Activated CD4-positive, alpha-beta memory T cell treated with anti-CD3 and anti-CD28 coated beads, Interleukin-2, amount 10 ng/mL, durations not matched to agents 7 days and 5 days (primary cell): ENCODE results near the gene KEL. TPM values are rescaled to one million over a fixed set of nuclear protein-coding genes. Genes with fewer than 3 reads are reported as not detected.

Experiments used
- CTCF ChIA-PET: fragments of 350-600 bp; sonication (Branson Sonifier 250); formaldehyde crosslinking; loops from one replicate; lab custom pipeline; 2021; ENCODE audit warnings: antibody characterized with exemption, inconsistent platforms; lab: Charles Lee
- POLR2A ChIA-PET: fragments of 350-600 bp; sonication (Branson Sonifier 250); formaldehyde crosslinking; loops from one replicate; lab custom pipeline; 2021; ENCODE audit warnings: antibody characterized with exemption; lab: Charles Lee
- DNase-seq: peaks from one replicate; pipeline ENCODE4 v3.0.0-alpha.2; 2020
- H3K27ac Mint-ChIP-seq: one replicate; pipeline ENCODE4 v1.8.0; 2021; ENCODE audit warnings: mild to moderate bottlenecking, mixed read lengths
- H3K27me3 Mint-ChIP-seq: one replicate; pipeline ENCODE4 v1.8.0; 2021; ENCODE audit warnings: mixed read lengths
- H3K36me3 Mint-ChIP-seq: one replicate; pipeline ENCODE4 v1.8.0; 2021; ENCODE audit warnings: low read depth, mixed read lengths
- H3K4me1 Mint-ChIP-seq: one replicate; pipeline ENCODE4 v1.8.0; 2021; ENCODE audit warnings: mixed read lengths
- H3K4me3 Mint-ChIP-seq: one replicate; pipeline ENCODE4 v1.8.0; 2021; ENCODE audit warnings: mild to moderate bottlenecking, mixed read lengths
- H3K9me3 Mint-ChIP-seq: one replicate; pipeline ENCODE4 v1.8.0; 2021; ENCODE audit warnings: mixed read lengths
- total RNA-seq, 2 experiments: library from RNA; stranded (reverse); gene quantifications; one replicate each; pipeline ENCODE4 v1.2.3, GENCODE V29; 2021

Gene KEL
- total RNA-seq, 2 experiments from 2014 or later = 0.30 to 1.1 TPM

- ChIA-PET CTCF (no interaction called here), POLR2A (no interaction called here)
- H3K36me3 Mint-ChIP-seq = no peaks in the 10 kb centered on the region
- H3K27me3 Mint-ChIP-seq = peaks cover 24% of the 10 kb centered on the region
- DNase-seq = no peak
- no peak overlapping the region for H3K4me3 Mint-ChIP-seq
- H3K27ac Mint-ChIP-seq = no peak overlapping the region
- H3K9me3 Mint-ChIP-seq = no peaks in the 10 kb centered on the region
- H3K4me1 Mint-ChIP-seq = no peaks in the 10 kb centered on the region
Measured at GRCh38 chr7:142899661-142900060, 62.5 kb downstream of the KEL start.

DNA sequence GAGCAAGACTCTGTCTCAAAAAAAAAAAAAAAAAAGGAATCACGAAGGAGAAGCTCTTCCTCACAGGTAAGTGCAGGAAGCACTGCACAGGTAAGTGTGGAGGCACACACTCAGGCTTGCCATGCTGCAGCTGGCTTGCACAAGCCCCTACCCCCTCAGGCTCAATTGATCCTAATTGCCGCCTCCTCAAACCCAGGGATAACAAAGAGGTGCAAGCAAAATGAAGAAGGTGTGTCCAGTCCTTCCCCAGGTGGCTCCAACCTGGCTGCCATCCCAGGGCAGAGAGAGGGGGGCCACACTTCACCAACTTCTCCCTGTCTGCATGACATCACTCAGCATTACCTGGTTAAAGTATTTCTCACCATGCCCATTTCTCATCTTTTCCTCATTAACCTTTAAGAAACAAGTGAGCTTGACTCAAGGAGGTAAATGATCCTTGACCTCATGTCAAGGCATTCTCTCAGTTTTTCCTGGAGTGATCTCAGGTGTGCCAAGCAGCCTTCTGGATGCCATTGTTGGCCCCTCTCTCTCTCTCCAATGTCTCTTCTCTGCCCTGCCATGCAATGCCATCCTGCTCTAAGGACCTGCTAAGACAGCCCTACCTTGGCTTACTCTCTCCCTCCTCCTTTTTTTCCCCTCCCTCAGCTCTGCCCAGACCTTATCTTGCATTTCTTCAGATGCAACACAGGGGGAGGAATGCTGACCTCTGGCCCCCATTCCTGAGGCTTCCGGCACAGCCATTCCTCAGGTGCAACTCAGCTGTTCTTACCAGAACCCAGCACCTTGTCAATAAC lies 63.6 kb downstream of the KEL start:
- Mint-ChIP-seq H3K4me3 (no peak overlapping the region), H3K27me3 (peaks cover 24% of the 10 kb centered on the region), H3K4me1 (no peaks in the 10 kb centered on the region), H3K27ac (no peak overlapping the region), H3K9me3 (no peaks in the 10 kb centered on the region), H3K36me3 (no peaks in the 10 kb centered on the region)
- ChIA-PET CTCF (interaction anchor here (1.0 kb wide), 1 partner anchor 87 kb away, joined by 3 read pairs; no protein-coding TSS in a partner anchor), POLR2A (no interaction called here)
- DNase-seq = no peak

- H3K36me3 Mint-ChIP-seq = no peaks in the 10 kb centered on the region
- ChIA-PET CTCF (interaction anchor here (1.0 kb wide), 1 partner anchor 86 kb away, joined by 3 read pairs; no protein-coding TSS in a partner anchor), POLR2A (no interaction called here)
- no peak overlapping the region for H3K4me3 Mint-ChIP-seq
- no peak for DNase-seq
- H3K4me1 Mint-ChIP-seq = no peaks in the 10 kb centered on the region
- H3K27me3 Mint-ChIP-seq = peaks cover 21% of the 10 kb centered on the region
- H3K9me3 Mint-ChIP-seq = no peaks in the 10 kb centered on the region
- no peak overlapping the region for H3K27ac Mint-ChIP-seq
Measured at GRCh38 chr7:142897691-142898090, 64.5 kb downstream of the KEL start.

DNA sequence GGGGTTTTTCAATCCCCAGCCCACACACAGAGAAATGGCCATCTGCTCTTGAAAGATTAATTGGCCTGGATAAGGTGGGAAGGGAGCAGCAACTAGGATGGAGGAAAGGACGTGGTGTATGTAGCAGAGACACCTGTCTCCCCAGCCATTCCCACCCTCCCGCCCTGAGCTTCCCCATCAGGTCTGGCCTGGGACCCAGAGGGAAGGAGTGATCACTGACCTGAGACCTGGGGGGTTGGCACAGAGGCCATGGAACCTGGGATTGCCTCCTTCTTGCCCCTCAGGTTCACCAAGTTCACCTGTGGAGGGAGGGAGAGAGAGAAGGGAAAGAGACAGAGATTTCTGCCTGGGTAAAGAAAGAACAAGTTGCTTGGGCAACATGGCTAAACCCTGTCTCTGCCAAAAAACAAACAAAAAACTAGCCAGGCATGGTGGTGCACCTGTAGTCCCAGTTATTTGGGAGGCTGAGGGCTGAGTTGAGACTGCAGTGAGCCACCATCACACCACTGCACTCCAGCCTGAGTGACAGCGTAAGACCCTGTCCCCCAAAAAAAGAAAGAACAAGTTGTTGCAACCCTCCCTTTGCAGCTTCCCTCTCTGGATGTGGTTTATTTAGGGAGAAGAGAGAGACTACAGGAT lies 65.3 kb downstream of the KEL start:
- CTCF ChIA-PET = no interaction called here
- Mint-ChIP-seq H3K9me3 (no peaks in the 10 kb centered on the region), H3K4me3 (no peak overlapping the region), H3K27ac (no peak overlapping the region), H3K36me3 (no peaks in the 10 kb centered on the region), H3K4me1 (no peaks in the 10 kb centered on the region), H3K27me3 (peaks cover 18% of the 10 kb centered on the region)
- POLR2A ChIA-PET = no interaction called here
- no peak for DNase-seq

DNA sequence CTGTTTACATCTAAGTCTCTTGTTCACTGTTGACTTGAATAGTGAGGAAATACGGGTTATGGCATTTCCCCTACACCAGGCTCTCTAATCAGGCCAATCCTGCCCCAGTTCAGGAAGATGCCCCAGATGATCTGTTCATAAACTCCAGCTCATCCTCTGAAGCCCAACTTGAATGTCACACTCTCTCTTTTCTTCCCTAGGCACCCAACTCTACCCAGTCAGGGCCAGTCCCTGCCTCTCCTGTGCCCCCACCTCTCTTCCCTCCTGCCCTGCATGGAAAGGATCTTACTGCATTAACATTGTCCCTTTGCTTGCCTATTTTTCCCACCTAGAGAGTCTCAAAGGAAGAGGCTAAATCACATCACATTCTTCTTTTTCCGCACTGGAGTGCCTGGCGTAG lies 66.0 kb downstream of the KEL start:
- no peaks in the 10 kb centered on the region for H3K9me3 Mint-ChIP-seq
- no peak overlapping the region for H3K4me3 Mint-ChIP-seq
- POLR2A ChIA-PET = no interaction called here
- H3K36me3 Mint-ChIP-seq = no peaks in the 10 kb centered on the region
- CTCF ChIA-PET = interaction anchor here (0.6 kb wide), 1 partner anchor 23 kb away, joined by 4 read pairs; no protein-coding TSS in a partner anchor
- no peak overlapping the region for H3K27ac Mint-ChIP-seq
- DNase-seq = no peak
- H3K4me1 Mint-ChIP-seq = no peaks in the 10 kb centered on the region
- peaks cover 11% of the 10 kb centered on the region for H3K27me3 Mint-ChIP-seq

- Mint-ChIP-seq H3K9me3 (peaks cover 5% of the 10 kb centered on the region), H3K27ac (no peak overlapping the region), H3K36me3 (no peaks in the 10 kb centered on the region), H3K4me1 (no peaks in the 10 kb centered on the region), H3K4me3 (no peak overlapping the region), H3K27me3 (peaks cover 11% of the 10 kb centered on the region)
- ChIA-PET POLR2A (no interaction called here), CTCF (interaction anchor here (0.5 kb wide), 1 partner anchor 37 kb away, joined by 4 read pairs; no protein-coding TSS in a partner anchor)
- DNase-seq = no peak
Measured at GRCh38 chr7:142894985-142895593, 67.1 kb downstream of the KEL start.

- Mint-ChIP-seq H3K9me3 (peaks cover 5% of the 10 kb centered on the region), H3K36me3 (no peaks in the 10 kb centered on the region), H3K27me3 (peaks cover 11% of the 10 kb centered on the region), H3K4me3 (no peak overlapping the region), H3K4me1 (no peaks in the 10 kb centered on the region), H3K27ac (no peak overlapping the region)
- CTCF ChIA-PET = interaction anchor here (0.5 to 0.6 kb wide), 2 partner anchors 36 to 540 kb away, joined by 4 to 5 read pairs; no protein-coding TSS in a partner anchor
- DNase-seq = no peak
- POLR2A ChIA-PET = no interaction called here
Measured at GRCh38 chr7:142894112-142894984, 67.8 kb downstream of the KEL start.

DNA sequence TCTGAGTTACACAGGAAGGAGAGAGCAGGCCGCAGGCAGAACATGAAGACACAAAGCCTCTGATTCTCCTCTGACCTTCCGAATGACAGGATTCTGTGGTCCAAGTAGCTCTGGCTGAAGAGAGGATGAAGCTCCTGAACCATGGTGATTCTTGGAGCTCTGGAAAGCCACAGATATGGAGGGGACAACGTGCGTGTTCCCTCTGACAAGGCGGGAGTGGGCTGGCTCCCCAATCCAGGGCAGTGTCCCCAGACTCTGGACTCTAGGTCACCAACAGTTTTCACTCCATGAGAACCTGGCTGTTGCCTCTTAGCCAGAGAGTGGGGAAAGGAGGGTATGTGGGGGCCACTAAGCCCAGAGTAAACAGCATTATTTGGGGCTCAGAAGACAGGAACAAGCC lies 69.2 kb downstream of the KEL start:
- Mint-ChIP-seq H3K9me3 (peaks cover 5% of the 10 kb centered on the region), H3K36me3 (no peaks in the 10 kb centered on the region), H3K4me1 (no peaks in the 10 kb centered on the region), H3K27me3 (peaks cover 6% of the 10 kb centered on the region), H3K27ac (no peak overlapping the region), H3K4me3 (no peak overlapping the region)
- ChIA-PET CTCF (no interaction called here), POLR2A (no interaction called here)
- no peak for DNase-seq

- peaks cover 5% of the 10 kb centered on the region for H3K9me3 Mint-ChIP-seq
- CTCF ChIA-PET = no interaction called here
- POLR2A ChIA-PET = no interaction called here
- H3K27ac Mint-ChIP-seq = no peak overlapping the region
- H3K4me3 Mint-ChIP-seq = no peak overlapping the region
- no peaks in the 10 kb centered on the region for H3K36me3 Mint-ChIP-seq
- H3K4me1 Mint-ChIP-seq = no peaks in the 10 kb centered on the region
- H3K27me3 Mint-ChIP-seq = peaks cover 9% of the 10 kb centered on the region
- DNase-seq = no peak
Measured at GRCh38 chr7:142891490-142892082, 70.6 kb downstream of the KEL start.

Other genes with a start within 250 kb of the KEL start
- not detected for gene PRSS1, start 212.9 kb downstream of the KEL start, total RNA-seq
- gene PRSS2, start 191.4 kb downstream of the KEL start, total RNA-seq = not detected
- 1 to 10 TPM; 5.7 to 7.0 TPM for gene EPHB6, start 107.3 kb downstream of the KEL start, total RNA-seq
- gene TRPV6, start 76.6 kb downstream of the KEL start, total RNA-seq = not detected
- gene TRPV5, start 28.6 kb downstream of the KEL start, total RNA-seq = not detected
- not detected for gene LLCFC1, start 22.9 kb downstream of the KEL start, total RNA-seq
- not detected for gene OR9A2, start 64.8 kb upstream of the KEL start, total RNA-seq
- gene OR6V1, start 90.0 kb upstream of the KEL start, total RNA-seq = not detected
- gene PIP, start 169.7 kb upstream of the KEL start, total RNA-seq = not detected
- not detected for gene TAS2R39, start 221.1 kb upstream of the KEL start, total RNA-seq